ENCODE results near the gene ZG16B. TPM values are rescaled to one million over a fixed set of nuclear protein-coding genes. Genes with fewer than 3 reads are reported as not detected.

Gene ZG16B
- polyA plus RNA-seq, 1 experiment = 0.10 TPM

GRCh38 chr16:2835638-2836493 lies 5.8 kb downstream of the ZG16B start:
- peak; percentile 98 for DNase-seq (ENCODE audit: low read depth)
- Histone ChIP-seq H3K27me3 (ENCODE audit: control insufficient read depth, insufficient read depth, low read length) (peaks cover 12% of the 10 kb centered on the region), H3K36me3 (ENCODE audit: control insufficient read depth, insufficient read depth, low read length) (no peaks in the 10 kb centered on the region), H3K4me3 (ENCODE audit: low read depth, low read length) (no peak overlapping the region)
- CTCF ChIA-PET = interaction anchor here (1.1 to 1.6 kb wide), 3 partner anchors 10 to 92 kb away, joined by 3 to 4 read pairs (median 4); no protein-coding TSS in a partner anchor
- no peak for TF ChIP-seq CTCF (IDR thresholded peaks at IDR 0.05; ENCODE audit: insufficient read depth, low read depth, low read length)
- POLR2A ChIA-PET = no interaction called here

GRCh38 chr16:2836646-2837508 lies 6.8 kb downstream of the ZG16B start:
- peaks cover 10% of the 10 kb centered on the region for H3K27me3 ChIP-seq (ENCODE audit: control insufficient read depth, insufficient read depth, low read length)
- no peaks in the 10 kb centered on the region for H3K36me3 ChIP-seq (ENCODE audit: control insufficient read depth, insufficient read depth, low read length)
- ChIA-PET POLR2A (no interaction called here), CTCF (interaction anchor here (1.1 to 1.6 kb wide), 3 partner anchors 9 to 91 kb away, joined by 3 to 4 read pairs (median 4); no protein-coding TSS in a partner anchor)
- TF ChIP-seq CTCF (IDR thresholded peaks at IDR 0.05; ENCODE audit: insufficient read depth, low read depth, low read length) = no peak
- no peak overlapping the region for H3K4me3 ChIP-seq (ENCODE audit: low read depth, low read length)
- no peak for DNase-seq (ENCODE audit: low read depth)

- no peak for DNase-seq (ENCODE audit: low read depth)
- ChIA-PET CTCF (interaction anchor here (0.6 to 3.5 kb wide), 35 partner anchors 10 to 1100 kb away, joined by 3 to 201 read pairs (median 4); partner anchors contain the start of gene FLYWCH2), POLR2A (no interaction called here)
These were observed 8.8 kb downstream of the ZG16B start for GRCh38 chr16:2838928-2839327.

GRCh38 chr16:2839650-2840450 lies 9.7 kb downstream of the ZG16B start:
- TF ChIP-seq CTCF (IDR thresholded peaks at IDR 0.05; ENCODE audit: insufficient read depth, low read depth, low read length) = no peak
- POLR2A ChIA-PET = no interaction called here
- Histone ChIP-seq H3K27me3 (ENCODE audit: control insufficient read depth, insufficient read depth, low read length) (peaks cover 5% of the 10 kb centered on the region), H3K36me3 (ENCODE audit: control insufficient read depth, insufficient read depth, low read length) (no peaks in the 10 kb centered on the region), H3K4me3 (ENCODE audit: low read depth, low read length) (no peak overlapping the region)
- CTCF ChIA-PET = interaction anchor here (0.6 to 3.5 kb wide), 25 partner anchors 9 to 1101 kb away, joined by 3 to 201 read pairs (median 5); partner anchors contain the start of gene FLYWCH2
- no peak for DNase-seq (ENCODE audit: low read depth)

More at GRCh38 chr16:2838928-2839327, 8.8 kb downstream of the ZG16B start:
- no peak overlapping the region for H3K4me3 ChIP-seq (ENCODE audit: low read depth, low read length)
- TF ChIP-seq CTCF (IDR thresholded peaks at IDR 0.05; ENCODE audit: insufficient read depth, low read depth, low read length) = peak; percentile 97
- no peaks in the 10 kb centered on the region for H3K36me3 ChIP-seq (ENCODE audit: control insufficient read depth, insufficient read depth, low read length)
- peaks cover 4% of the 10 kb centered on the region for H3K27me3 ChIP-seq (ENCODE audit: control insufficient read depth, insufficient read depth, low read length)
